Measurements from ENCODE around the gene SRGAP2C.
"Not testable (repeated sequence)": the region's sequence is repeated elsewhere in the genome, so short reads cannot be mapped to it uniquely, and the experiment has no call there.

Gene SRGAP2C

GRCh38 chr1:121230636-121231035 lies 45.9 kb downstream of the SRGAP2C start:
- DNase-seq, result not testable (repeated sequence)

GRCh38 chr1:121232445-121233125 lies 47.8 kb downstream of the SRGAP2C start:
- not testable (repeated sequence) for DNase-seq

GRCh38 chr1:121234090-121234759 lies 49.5 kb downstream of the SRGAP2C start:
- not testable (repeated sequence) for DNase-seq

GRCh38 chr1:121238384-121238783 lies 53.6 kb downstream of the SRGAP2C start:
- DNase-seq, result not testable (repeated sequence)

- not testable (repeated sequence) for DNase-seq
Observed at GRCh38 chr1:121243913-121244312, 59.1 kb downstream of the SRGAP2C start.

- DNase-seq, result not testable (repeated sequence)
Observed at GRCh38 chr1:121246399-121246798, 61.6 kb downstream of the SRGAP2C start.

GRCh38 chr1:121252656-121253055 lies 67.9 kb downstream of the SRGAP2C start:
- DNase-seq, result not testable (repeated sequence)

- DNase-seq, result not testable (repeated sequence)
Observed at GRCh38 chr1:121254618-121255017, 69.8 kb downstream of the SRGAP2C start.

GRCh38 chr1:121257632-121258031 lies 72.9 kb downstream of the SRGAP2C start:
- DNase-seq, result not testable (repeated sequence)

- DNase-seq, result not testable (repeated sequence)
Observed at GRCh38 chr1:121258134-121258533, 73.4 kb downstream of the SRGAP2C start.

- DNase-seq, result not testable (repeated sequence)
Observed at GRCh38 chr1:121260205-121260604, 75.4 kb downstream of the SRGAP2C start.

GRCh38 chr1:121262163-121262562 lies 77.4 kb downstream of the SRGAP2C start:
- not testable (repeated sequence) for DNase-seq

- DNase-seq, result not testable (repeated sequence)
Observed at GRCh38 chr1:121263789-121264244, 79.0 kb downstream of the SRGAP2C start.

GRCh38 chr1:121267072-121267471 lies 82.3 kb downstream of the SRGAP2C start:
- DNase-seq, result not testable (repeated sequence)

GRCh38 chr1:121269309-121269708 lies 84.5 kb downstream of the SRGAP2C start:
- DNase-seq, result not testable (repeated sequence)

- DNase-seq, result not testable (repeated sequence)
Observed at GRCh38 chr1:121269973-121270372, 85.2 kb downstream of the SRGAP2C start.

- DNase-seq, result not testable (repeated sequence)
Observed at GRCh38 chr1:121271143-121271715, 86.5 kb downstream of the SRGAP2C start.

- not testable (repeated sequence) for DNase-seq
Observed at GRCh38 chr1:121275435-121275834, 90.7 kb downstream of the SRGAP2C start.

- not testable (repeated sequence) for DNase-seq
Observed at GRCh38 chr1:121278202-121278601, 93.4 kb downstream of the SRGAP2C start.

- DNase-seq, result not testable (repeated sequence)
Observed at GRCh38 chr1:121278777-121279547, 94.2 kb downstream of the SRGAP2C start.

- not testable (repeated sequence) for DNase-seq
Observed at GRCh38 chr1:121279548-121279898, 94.7 kb downstream of the SRGAP2C start.

- not testable (repeated sequence) for DNase-seq
Observed at GRCh38 chr1:121280699-121281317, 96.0 kb downstream of the SRGAP2C start.
